Fibroblast of lung (primary cell): ENCODE data around the gene LGALS4.

Source experiments
- CTCF ChIP-seq, 2 donors: IDR thresholded peaks in 1 of 2; conservative IDR thresholded peaks in 1 of 2; 1 replicate in 1 of 2; 2 replicates in 1 of 2; pipeline ENCODE4 v1.5.1; 2011 to 2012; ENCODE audit warnings: low read length in 2 of 2, control low read depth in 1 of 2, inconsistent platforms in 1 of 2, low read depth in 1 of 2, mild to moderate bottlenecking in 1 of 2
- EZH2 ChIP-seq: IDR thresholded peaks from 2 replicates; pipeline ENCODE4 v1.5.1; 2012; ENCODE audit warnings: low read length, control low read depth, mild to moderate bottlenecking; ENCODE audit errors: missing control alignments

- TF ChIP-seq CTCF (conservative IDR thresholded peaks at IDR 0.05 in 1 of 2, IDR thresholded peaks at IDR 0.05 in 1 of 2; ENCODE audit: low read depth in 1 of 2, low read length in 2 of 2) = no peak
- no peak for TF ChIP-seq EZH2
Measured at GRCh38 chr19:38851622-38852230, 39.0 kb upstream of the LGALS4 start.
